ENCODE measurements around the gene CERT1. TPM values are rescaled to one million over a fixed set of nuclear protein-coding genes. Genes with fewer than 3 reads are reported as not detected.

The CERT1 gene
- polyA plus RNA-seq, 3 donors = 16.6 to 50.5 (median 45.9) TPM

GRCh38 chr5:75510836-75511434 lies 494 bp downstream of the CERT1 start:
- peaks cover 0 to 2% (median 0%) of the 10 kb centered on the region in 7 donors for H3K9me3 Mint-ChIP-seq
- Histone ChIP-seq H3K9me3 (replicated peaks in 1 of 2; ENCODE audit: control insufficient read depth in 1 of 2, insufficient read depth in 1 of 2, low read length in 2 of 2) (no peaks in the 10 kb centered on the region), H3K27me3 (ENCODE audit: control insufficient read depth in 2 of 2, insufficient read depth in 2 of 2, low read length in 2 of 2) (no peaks in the 10 kb centered on the region), H3K4me1 (ENCODE audit: control insufficient read depth in 1 of 2, insufficient read depth in 2 of 2, low read length in 2 of 2) (peaks cover 30 to 61% of the 10 kb centered on the region in 2 donors), H3K27ac (ENCODE audit: low read depth in 1 of 2, low read length in 2 of 2) (peak overlapping the region; percentile 83 to 94), H3K36me3 (replicated peaks in 1 of 2; ENCODE audit: control insufficient read depth in 1 of 2, insufficient read depth in 2 of 2, low read length in 2 of 2) (peaks cover under 1 to 1% of the 10 kb centered on the region in 2 donors), H3K9ac (ENCODE audit: insufficient read depth, low read length, poor library complexity, severe bottlenecking) (peak overlapping the region; percentile 91), H2AFZ (ENCODE audit: insufficient read depth, low read depth, low read length, poor library complexity, severe bottlenecking) (peak overlapping the region; percentile 88), H4K20me1 (ENCODE audit: insufficient read depth, low read length) (peaks cover 55% of the 10 kb centered on the region), H3K4me2 (replicated peaks; ENCODE audit: extremely low read depth, low read length, poor library complexity, severe bottlenecking) (peak overlapping the region; percentile 84), H3K4me3 (replicated peaks in 1 of 3; ENCODE audit: low read depth in 2 of 3, low read length in 3 of 3) (peak overlapping the region; percentile 81 to 98 (median 91)), H3K79me2 (ENCODE audit: insufficient read depth, low read length) (peaks cover 98% of the 10 kb centered on the region)
- H3K27ac Mint-ChIP-seq = peak overlapping the region; percentile 90 to 98 (median 98)
- TF ChIP-seq CTCF (IDR thresholded peaks at IDR 0.05) = no peak
- peaks cover 2 to 3% of the 10 kb centered on the region in 2 donors for H3K36me3 Mint-ChIP-seq
- peaks cover 49% of the 10 kb centered on the region for H3K4me1 Mint-ChIP-seq
- H3K27me3 Mint-ChIP-seq (ENCODE audit: low read depth in 3 of 3) = no peaks in the 10 kb centered on the region
- intact Hi-C loops (cut with micrococcal nuclease) = loop anchor here in 1 of 2 donors (10.0 kb wide), 1 partner anchor 54 kb away; no protein-coding TSS in a partner anchor
- DNase-seq = peak in 1 of 3 donors; percentile 49
- WGBS (ENCODE audit: insufficient coverage) = 0% methylated on average over 51 of the region's 54 CpGs
- H3K4me3 Mint-ChIP-seq = peak overlapping the region; percentile 98 to 99

DNA sequence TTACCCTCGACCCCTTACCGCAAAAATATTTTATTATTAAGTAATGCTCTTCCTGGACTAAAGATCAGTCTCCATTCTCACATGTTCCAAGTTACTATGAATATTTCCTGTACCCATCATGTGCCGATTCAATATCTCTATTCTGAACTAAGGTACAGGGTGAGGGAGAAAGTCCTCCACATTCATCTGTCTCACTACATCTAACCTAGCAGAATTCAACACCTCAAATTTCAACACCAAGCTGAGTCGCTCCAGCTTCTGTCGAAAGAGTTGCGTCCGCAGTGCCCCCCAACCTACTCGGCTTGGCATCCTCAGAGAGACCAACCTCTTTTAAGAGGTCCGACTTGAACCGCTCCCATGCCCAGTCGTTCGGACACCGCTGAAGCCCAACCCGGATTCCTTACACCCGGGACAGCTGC lies 1.0 kb downstream of the CERT1 start:
- Mint-ChIP-seq H3K36me3 (peaks cover 6 to 7% of the 10 kb centered on the region in 2 donors), H3K4me3 (peak overlapping the region; percentile 98 to 99), H3K27me3 (ENCODE audit: low read depth in 3 of 3) (no peaks in the 10 kb centered on the region), H3K27ac (peak overlapping the region; percentile 90 to 98 (median 98)), H3K4me1 (peaks cover 49% of the 10 kb centered on the region), H3K9me3 (peaks cover 0 to 2% (median 0%) of the 10 kb centered on the region in 7 donors)
- peak overlapping the region; percentile 81 to 98 (median 91) for H3K4me3 ChIP-seq (replicated peaks in 1 of 3; ENCODE audit: low read depth in 2 of 3, low read length in 3 of 3)
- H3K79me2 ChIP-seq (ENCODE audit: insufficient read depth, low read length) = peaks cover 98% of the 10 kb centered on the region
- DNase-seq = peak; percentile 20 to 46 (median 21)
- H3K4me2 ChIP-seq (replicated peaks; ENCODE audit: extremely low read depth, low read length, poor library complexity, severe bottlenecking) = peak overlapping the region; percentile 84
- H3K9me3 ChIP-seq (replicated peaks in 1 of 2; ENCODE audit: control insufficient read depth in 1 of 2, insufficient read depth in 1 of 2, low read length in 2 of 2) = no peaks in the 10 kb centered on the region
- no peaks in the 10 kb centered on the region for H3K27me3 ChIP-seq (ENCODE audit: control insufficient read depth in 2 of 2, insufficient read depth in 2 of 2, low read length in 2 of 2)
- no peak for TF ChIP-seq CTCF (IDR thresholded peaks at IDR 0.05)
- H2AFZ ChIP-seq (ENCODE audit: insufficient read depth, low read depth, low read length, poor library complexity, severe bottlenecking) = peak overlapping the region; percentile 88
- WGBS (ENCODE audit: insufficient coverage) = 0% methylated on average over 12 of the region's 15 CpGs
- peaks cover 30 to 61% of the 10 kb centered on the region in 2 donors for H3K4me1 ChIP-seq (ENCODE audit: control insufficient read depth in 1 of 2, insufficient read depth in 2 of 2, low read length in 2 of 2)
- intact Hi-C loops (cut with micrococcal nuclease) = loop anchor here in 1 of 2 donors (10.0 kb wide), 1 partner anchor 54 kb away; no protein-coding TSS in a partner anchor
- H4K20me1 ChIP-seq (ENCODE audit: insufficient read depth, low read length) = peaks cover 55% of the 10 kb centered on the region
- peak overlapping the region; percentile 91 for H3K9ac ChIP-seq (ENCODE audit: insufficient read depth, low read length, poor library complexity, severe bottlenecking)
- H3K27ac ChIP-seq (ENCODE audit: low read depth in 1 of 2, low read length in 2 of 2) = peak overlapping the region; percentile 83 to 94
- H3K36me3 ChIP-seq (replicated peaks in 1 of 2; ENCODE audit: control insufficient read depth in 1 of 2, insufficient read depth in 2 of 2, low read length in 2 of 2) = peaks cover 3 to 5% of the 10 kb centered on the region in 2 donors
